ENCODE data around the gene HELLS.

GRCh38 chr10:94545391-94546048 lies at the start of gene HELLS:
- TF ChIP-seq POLR2A (IDR thresholded peaks at IDR 0.05; ENCODE audit: low read depth) (no peak), CTCF (IDR thresholded peaks at IDR 0.05) (no peak), POLR2AphosphoS5 (IDR thresholded peaks at IDR 0.05) (peak; percentile 16 to 25), EP300 (IDR thresholded peaks at IDR 0.05) (no peak)

All from esophagus muscularis mucosa (tissue), 4 donors.